Measurements from ENCODE around the gene HOMEZ. TPM values are rescaled to one million over a fixed set of nuclear protein-coding genes. Genes with fewer than 3 reads are reported as not detected.

The HOMEZ gene
- total and polyA plus RNA-seq, 2 of the 8 experiments (the other 6 are each of a cell fraction or from before 2014, with no cell fraction given): 9.1 to 15.9 TPM

DNA sequence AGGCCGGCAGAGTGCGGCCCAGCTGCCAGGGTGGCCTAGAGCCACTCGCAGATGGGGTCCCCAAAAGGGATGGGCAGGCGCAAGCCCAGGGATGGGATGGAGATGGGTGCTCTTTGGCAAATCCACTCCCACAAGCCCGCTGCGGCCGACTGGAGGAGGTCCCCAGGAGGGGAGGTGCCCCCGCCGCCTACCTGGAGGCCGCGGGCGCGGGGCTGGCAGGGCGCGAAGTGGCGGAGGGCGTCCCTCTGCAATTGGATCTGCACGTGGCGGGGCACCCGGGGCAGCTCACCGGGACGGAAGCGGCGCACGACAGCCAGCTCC lies 16.0 kb upstream of the HOMEZ start (continued):
- TF ChIP-seq RFX5 (IDR thresholded peaks at IDR 0.05; ENCODE audit: borderline replicate concordance, low read depth, low read length) (no peak), E2F6 (IDR thresholded peaks at IDR 0.05) (peak; percentile 88), SRF (IDR thresholded peaks at IDR 0.05; ENCODE audit: low read depth, low read length) (no peak), KDM4A (IDR thresholded peaks at IDR 0.05; ENCODE audit: low read depth, low read length, severe bottlenecking) (no peak), POLR2AphosphoS5 (IDR thresholded peaks at IDR 0.05; ENCODE audit: low read depth, low read length) (peak; percentile 71; the same call in 1 of the 2 replicates), PHF8 (conservative IDR thresholded peaks at IDR 0.05; ENCODE audit: low read depth, low read length) (peak; percentile 73), NANOG (IDR thresholded peaks at IDR 0.05; ENCODE audit: insufficient read depth, low read depth, low read length, poor library complexity, severe bottlenecking) (no peak), SUZ12 (IDR thresholded peaks at IDR 0.05; ENCODE audit: low read length) (no peak), CBX8 (IDR thresholded peaks at IDR 0.05; ENCODE audit: borderline replicate concordance, low read depth, low read length) (no peak), TEAD4 (IDR thresholded peaks at IDR 0.05; ENCODE audit: low read depth, low read length) (no peak), SAP30 (IDR thresholded peaks at IDR 0.05; ENCODE audit: insufficient read depth, insufficient replicate concordance, low read length) (no peak), CHD2 (IDR thresholded peaks at IDR 0.05; ENCODE audit: low read length) (0 out of 2 replicates have a peak, but pooled peaks have one; percentile 26), SIN3A (conservative IDR thresholded peaks at IDR 0.05 in 1 of 2, IDR thresholded peaks at IDR 0.05 in 1 of 2; ENCODE audit: low read depth in 1 of 2, low read length in 2 of 2) (no peak), RBBP5 (IDR thresholded peaks at IDR 0.05; ENCODE audit: borderline replicate concordance, low read depth, low read length) (0 out of 2 replicates have a peak, but pooled peaks have one; percentile 78), POLR2A (IDR thresholded peaks at IDR 0.05; ENCODE audit: control extremely low read depth in 1 of 2, low read depth in 2 of 2, low read length in 2 of 2) (peak in 1 of 2 experiments; percentile 86; a peak in 2 of 3 replicates), JUN (IDR thresholded peaks at IDR 0.05; ENCODE audit: low read depth, low read length) (no peak), RAD21 (IDR thresholded peaks at IDR 0.05 in 1 of 2, conservative IDR thresholded peaks at IDR 0.05 in 1 of 2; ENCODE audit: low read depth in 2 of 2, low read length in 2 of 2) (no peak), TCF12 (IDR thresholded peaks at IDR 0.05; ENCODE audit: low read depth, low read length) (no peak), BRCA1 (IDR thresholded peaks at IDR 0.05; ENCODE audit: low read depth, low read length) (no peak), BACH1 (IDR thresholded peaks at IDR 0.05; ENCODE audit: low read length) (no peak), TBP (IDR thresholded peaks at IDR 0.05; ENCODE audit: low read depth, low read length) (peak; percentile 60), HDAC6 (IDR thresholded peaks at IDR 0.05; ENCODE audit: low read depth, low read length) (no peak), KDM1A (IDR thresholded peaks at IDR 0.05; ENCODE audit: borderline replicate concordance, low read length) (no peak; the same call in 1 of the 2 replicates), RXRA (IDR thresholded peaks at IDR 0.05; ENCODE audit: insufficient read depth, low read depth, low read length) (no peak)
- TF ChIP-seq, protein P1, sequence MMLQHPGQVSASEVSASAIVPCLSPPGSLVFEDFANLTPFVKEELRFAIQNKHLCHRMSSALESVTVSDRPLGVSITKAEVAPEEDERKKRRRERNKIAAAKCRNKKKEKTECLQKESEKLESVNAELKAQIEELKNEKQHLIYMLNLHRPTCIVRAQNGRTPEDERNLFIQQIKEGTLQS (IDR thresholded peaks at IDR 0.05; ENCODE audit: insufficient read depth, low read depth, low read length): no peak

Data from H1 (cell line).